WTC11 (cell line): ENCODE data around the gene GAB2. TPM values are rescaled to one million over a fixed set of nuclear protein-coding genes. Genes with fewer than 3 reads are reported as not detected.

Experiments used
- ATAC-seq: fragments of 200-7000 bp; cut with Tn5 transposase; 2 replicates; pipeline ENCODE4 v1.10.0; 2021; ENCODE audit warnings: mild to moderate bottlenecking, moderate library complexity
- CTCF ChIA-PET: fragments of 300-600 bp; sonication (Branson Sonifier 250); formaldehyde crosslinking; loops from one replicate; lab custom pipeline; 2021; ENCODE audit warnings: antibody characterized with exemption; lab: Charles Lee
- POLR2A ChIA-PET: fragments of 350-600 bp; sonication (Branson Sonifier 250); formaldehyde crosslinking; loops from one replicate; lab custom pipeline; 2021; ENCODE audit warnings: antibody characterized with exemption; lab: Charles Lee
- DNase-seq: peaks from one replicate; pipeline ENCODE4 v3.0.0; 2021; ENCODE audit warnings: low spot score
- H3K27ac Mint-ChIP-seq: 2 replicates; pipeline ENCODE4 v1.8.0; 2021; ENCODE audit warnings: mixed read lengths
- H3K27me3 Mint-ChIP-seq: 2 replicates; pipeline ENCODE4 v1.8.0; 2021; ENCODE audit warnings: low read depth, mild to moderate bottlenecking, moderate library complexity, mixed read lengths
- H3K36me3 Mint-ChIP-seq: 2 replicates; pipeline ENCODE4 v1.8.0; 2021; ENCODE audit warnings: mixed read lengths
- H3K4me1 Mint-ChIP-seq: 2 replicates; pipeline ENCODE4 v1.8.0; 2022; ENCODE audit warnings: mixed read lengths
- H3K4me3 Mint-ChIP-seq: 2 replicates; pipeline ENCODE4 v1.8.0; 2021; ENCODE audit warnings: mild to moderate bottlenecking, moderate library complexity, mixed read lengths
- H3K9me3 Mint-ChIP-seq: 2 replicates; pipeline ENCODE4 v1.8.0; 2021; ENCODE audit warnings: mixed read lengths
- AR ChIP-seq: fragments of 250-450 bp; sonication (Bioruptor Pico); IDR thresholded peaks from 2 replicates; pipeline ENCODE4 v1.9.0; 2021; ENCODE audit warnings: mild to moderate bottlenecking
- ATF3 ChIP-seq: sonication (generic); formaldehyde crosslinking; conservative IDR thresholded peaks from 2 replicates; pipeline ENCODE4 v1.8.1; 2022; ENCODE audit warnings: mild to moderate bottlenecking, missing genetic modification reagents
- ESRRA ChIP-seq: sonication (generic); formaldehyde crosslinking; IDR thresholded peaks from 2 replicates; pipeline ENCODE4 v1.8.1; 2022; ENCODE audit warnings: mild to moderate bottlenecking, missing genetic modification reagents, borderline replicate concordance
- IRF1 ChIP-seq: sonication (generic); formaldehyde crosslinking; IDR thresholded peaks from 2 replicates; pipeline ENCODE4 v1.8.0; 2023; ENCODE audit warnings: missing genetic modification reagents
- JAZF1 ChIP-seq: fragments of 250-450 bp; sonication (Bioruptor Pico); IDR thresholded peaks from 2 replicates; pipeline ENCODE4 v1.9.0; 2021; ENCODE audit warnings: moderate library complexity, mild to moderate bottlenecking, inconsistent platforms
- MLX ChIP-seq: sonication (generic); formaldehyde crosslinking; IDR thresholded peaks from 2 replicates; pipeline ENCODE4 v1.8.1; 2023; ENCODE audit warnings: mild to moderate bottlenecking, missing genetic modification reagents, moderate library complexity
- NR1H2 ChIP-seq: sonication (generic); formaldehyde crosslinking; IDR thresholded peaks from 2 replicates; pipeline ENCODE4 v1.9.0; 2021; ENCODE audit warnings: mild to moderate bottlenecking, moderate library complexity, missing genetic modification reagents
- PRDM15 ChIP-seq: sonication (generic); formaldehyde crosslinking; IDR thresholded peaks from 2 replicates; pipeline ENCODE4 v1.8.0; 2022; ENCODE audit warnings: missing genetic modification reagents
- PRRX2 ChIP-seq: fragments of 250-450 bp; sonication (Bioruptor Pico); IDR thresholded peaks from 2 replicates; pipeline ENCODE4 v1.8.0; 2021; ENCODE audit warnings: mild to moderate bottlenecking
- RORB ChIP-seq: fragments of 250-450 bp; sonication (Bioruptor Pico); IDR thresholded peaks from 2 replicates; pipeline ENCODE4 v1.9.0; 2021; ENCODE audit warnings: mild to moderate bottlenecking
- SMAD3 ChIP-seq: sonication (generic); formaldehyde crosslinking; IDR thresholded peaks from 2 replicates; pipeline ENCODE4 v1.8.0; 2022; ENCODE audit warnings: missing genetic modification reagents, mild to moderate bottlenecking, borderline replicate concordance
- TCF7 ChIP-seq: sonication (generic); formaldehyde crosslinking; IDR thresholded peaks from 2 replicates; pipeline ENCODE4 v1.8.0; 2022; ENCODE audit warnings: mild to moderate bottlenecking, low read depth, missing genetic modification reagents, moderate library complexity
- TEAD1 ChIP-seq: sonication (generic); formaldehyde crosslinking; IDR thresholded peaks from 2 replicates; pipeline ENCODE4 v1.8.0; 2022; ENCODE audit warnings: mild to moderate bottlenecking, missing genetic modification reagents
- TEAD4 ChIP-seq: sonication (generic); formaldehyde crosslinking; IDR thresholded peaks from 2 replicates; pipeline ENCODE4 v1.8.0; 2022; ENCODE audit warnings: mild to moderate bottlenecking, missing genetic modification reagents
- ZNF317 ChIP-seq: sonication (generic); formaldehyde crosslinking; IDR thresholded peaks from 2 replicates; pipeline ENCODE4 v1.8.1; 2023; ENCODE audit warnings: low read depth, mild to moderate bottlenecking, moderate library complexity, missing genetic modification reagents, borderline replicate concordance
- ZNF396 ChIP-seq: fragments of 250-450 bp; sonication (Bioruptor Pico); IDR thresholded peaks from 2 replicates; pipeline ENCODE4 v1.8.0; 2021; ENCODE audit warnings: mild to moderate bottlenecking, moderate library complexity, borderline replicate concordance
- ZNF423 ChIP-seq: fragments of 250-450 bp; sonication (Bioruptor Pico); IDR thresholded peaks from 2 replicates; pipeline ENCODE4 v2.1.2; 2022; ENCODE audit warnings: mild to moderate bottlenecking, moderate library complexity
- ZNF425 ChIP-seq: fragments of 250-450 bp; sonication (Bioruptor Pico); conservative IDR thresholded peaks from 2 replicates; pipeline ENCODE4 v1.9.0; 2021; ENCODE audit warnings: mild to moderate bottlenecking
- ZNF671 ChIP-seq: fragments of 250-450 bp; sonication (Bioruptor Pico); IDR thresholded peaks from 2 replicates; pipeline ENCODE4 v1.8.0; 2021; ENCODE audit warnings: mild to moderate bottlenecking
- total RNA-seq: library from RNA; stranded (reverse); gene quantifications from 3 replicates; pipeline ENCODE4 v1.2.3, GENCODE V29; 2021

GAB2 gene
- total RNA-seq, 1 experiment from 2014 or later = 10.6 TPM

- TF ChIP-seq AR (CRISPR knock-in tag) (no peak), TCF7 (CRISPR knock-in tag) (no peak), PRDM15 (no peak), PRRX2 (CRISPR knock-in tag) (no peak)
These were observed 169.4 kb downstream of the GAB2 start (continued) for GRCh38 chr11:78248191-78248590.

GRCh38 chr11:78244546-78245255 is 172.9 kb downstream of the GAB2 start:
- H3K4me3 Mint-ChIP-seq = no peak overlapping the region
- ATAC-seq = no peak
- peaks cover 6% of the 10 kb centered on the region; the same call in 1 of the 2 replicates for H3K36me3 Mint-ChIP-seq
- H3K9me3 Mint-ChIP-seq = peaks cover 13% of the 10 kb centered on the region
- ChIA-PET POLR2A (no interaction called here), CTCF (interaction anchor here (0.6 kb wide), 1 partner anchor 17 kb away, joined by 5 read pairs; no protein-coding TSS in a partner anchor)
- no peaks in the 10 kb centered on the region for H3K27me3 Mint-ChIP-seq
- H3K4me1 Mint-ChIP-seq = no peaks in the 10 kb centered on the region
- DNase-seq = no peak
- H3K27ac Mint-ChIP-seq = no peak overlapping the region
- no peak for TF ChIP-seq ZNF671 (CRISPR knock-in tag)
- TF ChIP-seq ZNF423 (CRISPR knock-in tag) = no peak
- no peak for TF ChIP-seq ZNF425 (CRISPR knock-in tag)
- TF ChIP-seq TEAD4 (CRISPR knock-in tag) = no peak
- TF ChIP-seq MLX = no peak
- no peak for TF ChIP-seq ESRRA
- TF ChIP-seq PRDM15 = no peak
- no peak for TF ChIP-seq ZNF396 (CRISPR knock-in tag)
- no peak for TF ChIP-seq SMAD3 (CRISPR knock-in tag)
- TF ChIP-seq JAZF1 (CRISPR knock-in tag) = no peak
- TF ChIP-seq IRF1 = no peak
- TF ChIP-seq TEAD1 = no peak
- no peak for TF ChIP-seq NR1H2 (CRISPR knock-in tag)
- no peak for TF ChIP-seq RORB
- no peak for TF ChIP-seq ATF3 (CRISPR knock-in tag)
- no peak for TF ChIP-seq ZNF317 (CRISPR knock-in tag)
